22Rv1 (cell line): ENCODE results near the gene ABHD4.

Experiments
- H3K27ac ChIP-seq: fragments of 450-650 bp; 2 replicates; pipeline ENCODE4 v1.5.1; 2017
- ZFX ChIP-seq: fragments of 450-650 bp; IDR thresholded peaks from 2 replicates; pipeline ENCODE4 v1.6.1; 2017; ENCODE audit warnings: antibody characterized with exemption, borderline replicate concordance
- TF ChIP-seq, protein P1 (sequence below): fragments of 450-650 bp; IDR thresholded peaks from 2 replicates; pipeline ENCODE4 v1.5.1; 2017; ENCODE audit warnings: mild to moderate bottlenecking

ABHD4 gene, protein sequence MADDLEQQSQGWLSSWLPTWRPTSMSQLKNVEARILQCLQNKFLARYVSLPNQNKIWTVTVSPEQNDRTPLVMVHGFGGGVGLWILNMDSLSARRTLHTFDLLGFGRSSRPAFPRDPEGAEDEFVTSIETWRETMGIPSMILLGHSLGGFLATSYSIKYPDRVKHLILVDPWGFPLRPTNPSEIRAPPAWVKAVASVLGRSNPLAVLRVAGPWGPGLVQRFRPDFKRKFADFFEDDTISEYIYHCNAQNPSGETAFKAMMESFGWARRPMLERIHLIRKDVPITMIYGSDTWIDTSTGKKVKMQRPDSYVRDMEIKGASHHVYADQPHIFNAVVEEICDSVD

DNA sequence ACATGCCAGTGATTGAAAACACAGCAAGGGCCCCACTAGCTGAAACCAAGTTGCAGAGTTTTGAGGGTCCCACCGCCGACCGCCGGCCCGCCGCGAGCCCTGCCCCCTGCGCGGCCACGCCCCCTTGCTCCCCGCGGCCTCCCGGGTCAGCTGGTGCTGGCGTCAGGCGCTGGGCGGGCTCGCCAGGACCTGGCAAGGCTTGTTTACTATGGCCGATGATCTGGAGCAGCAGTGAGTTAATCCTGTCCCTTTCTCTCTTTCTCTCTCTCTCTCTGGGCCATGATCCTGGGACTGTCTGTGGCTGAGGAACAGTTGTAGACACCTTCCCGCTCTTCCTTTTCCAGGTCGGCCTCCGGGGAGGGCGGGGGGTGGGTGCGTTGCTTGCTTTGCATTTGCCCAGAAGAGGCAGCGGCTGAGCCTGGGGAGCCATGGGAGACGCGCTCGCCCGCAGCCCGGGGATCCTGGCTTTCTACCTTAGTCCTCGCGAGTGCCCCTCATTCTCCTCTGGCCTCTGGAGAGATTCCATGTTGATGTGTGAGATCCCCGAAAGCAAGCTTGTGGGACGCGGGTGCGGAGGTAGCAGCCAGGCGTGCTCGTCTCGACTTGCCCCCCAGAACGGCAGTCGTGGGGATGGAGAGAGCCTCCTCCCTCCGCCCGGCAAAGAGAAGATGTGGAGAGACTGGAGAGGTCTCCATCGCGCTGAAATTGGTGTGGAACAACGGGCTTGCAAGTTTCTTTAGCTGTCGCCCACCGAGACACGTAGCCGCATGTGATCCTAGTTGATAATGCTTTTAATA, at the start of gene ABHD4:
Gene ABHD4 (plus strand): TSS at position 202 of the 797 bp plus-strand sequence. CDS start 7 bp downstream, at position 209.
- H3K27ac ChIP-seq = peak within 1 kb of the TSS; percentile 68
- TF ChIP-seq ZFX = no peak
- TF ChIP-seq, protein P1, sequence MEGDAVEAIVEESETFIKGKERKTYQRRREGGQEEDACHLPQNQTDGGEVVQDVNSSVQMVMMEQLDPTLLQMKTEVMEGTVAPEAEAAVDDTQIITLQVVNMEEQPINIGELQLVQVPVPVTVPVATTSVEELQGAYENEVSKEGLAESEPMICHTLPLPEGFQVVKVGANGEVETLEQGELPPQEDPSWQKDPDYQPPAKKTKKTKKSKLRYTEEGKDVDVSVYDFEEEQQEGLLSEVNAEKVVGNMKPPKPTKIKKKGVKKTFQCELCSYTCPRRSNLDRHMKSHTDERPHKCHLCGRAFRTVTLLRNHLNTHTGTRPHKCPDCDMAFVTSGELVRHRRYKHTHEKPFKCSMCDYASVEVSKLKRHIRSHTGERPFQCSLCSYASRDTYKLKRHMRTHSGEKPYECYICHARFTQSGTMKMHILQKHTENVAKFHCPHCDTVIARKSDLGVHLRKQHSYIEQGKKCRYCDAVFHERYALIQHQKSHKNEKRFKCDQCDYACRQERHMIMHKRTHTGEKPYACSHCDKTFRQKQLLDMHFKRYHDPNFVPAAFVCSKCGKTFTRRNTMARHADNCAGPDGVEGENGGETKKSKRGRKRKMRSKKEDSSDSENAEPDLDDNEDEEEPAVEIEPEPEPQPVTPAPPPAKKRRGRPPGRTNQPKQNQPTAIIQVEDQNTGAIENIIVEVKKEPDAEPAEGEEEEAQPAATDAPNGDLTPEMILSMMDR = no peak

DNA sequence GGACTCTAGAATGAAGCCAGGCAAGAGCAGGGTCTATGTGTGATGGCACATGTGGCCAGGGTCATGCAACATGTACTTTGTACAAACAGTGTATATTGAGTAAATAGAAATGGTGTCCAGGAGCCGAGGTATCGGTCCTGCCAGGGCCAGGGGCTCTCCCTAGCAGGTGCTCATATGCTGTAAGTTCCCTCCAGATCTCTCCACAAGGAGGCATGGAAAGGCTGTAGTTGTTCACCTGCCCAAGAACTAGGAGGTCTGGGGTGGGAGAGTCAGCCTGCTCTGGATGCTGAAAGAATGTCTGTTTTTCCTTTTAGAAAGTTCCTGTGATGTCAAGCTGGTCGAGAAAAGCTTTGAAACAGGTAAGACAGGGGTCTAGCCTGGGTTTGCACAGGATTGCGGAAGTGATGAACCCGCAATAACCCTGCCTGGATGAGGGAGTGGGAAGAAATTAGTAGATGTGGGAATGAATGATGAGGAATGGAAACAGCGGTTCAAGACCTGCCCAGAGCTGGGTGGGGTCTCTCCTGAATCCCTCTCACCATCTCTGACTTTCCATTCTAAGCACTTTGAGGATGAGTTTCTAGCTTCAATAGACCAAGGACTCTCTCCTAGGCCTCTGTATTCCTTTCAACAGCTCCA, 48.7 kb upstream of the ABHD4 start:
- H3K27ac ChIP-seq = no peak overlapping the region
- TF ChIP-seq, protein P1 = no peak
- no peak for TF ChIP-seq ZFX

DNA sequence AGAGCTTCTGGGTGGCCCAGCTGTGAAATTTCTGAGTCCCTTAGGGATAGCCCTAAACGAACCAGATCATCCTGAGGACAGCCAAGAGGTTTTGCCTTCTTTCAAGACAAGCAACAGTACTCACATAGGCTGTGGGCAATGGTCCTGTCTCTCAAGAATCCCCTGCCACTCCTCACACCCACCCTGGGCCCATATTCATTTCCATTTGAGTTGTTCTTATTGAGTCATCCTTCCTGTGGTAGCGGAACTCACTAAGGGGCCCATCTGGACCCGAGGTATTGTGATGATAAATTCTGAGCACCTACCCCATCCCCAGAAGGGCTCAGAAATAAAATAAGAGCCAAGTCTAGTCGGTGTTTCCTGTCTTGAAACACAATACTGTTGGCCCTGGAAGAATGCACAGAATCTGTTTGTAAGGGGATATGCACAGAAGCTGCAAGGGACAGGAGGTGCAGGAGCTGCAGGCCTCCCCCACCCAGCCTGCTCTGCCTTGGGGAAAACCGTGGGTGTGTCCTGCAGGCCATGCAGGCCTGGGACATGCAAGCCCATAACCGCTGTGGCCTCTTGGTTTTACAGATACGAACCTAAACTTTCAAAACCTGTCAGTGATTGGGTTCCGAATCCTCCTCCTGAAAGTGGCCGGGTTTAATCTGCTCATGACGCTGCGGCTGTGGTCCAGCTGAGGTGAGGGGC, 48.0 kb upstream of the ABHD4 start:
- H3K27ac ChIP-seq = no peak overlapping the region
- no peak for TF ChIP-seq ZFX
- TF ChIP-seq, protein P1 = no peak

GRCh38 chr14:22551605-22551997, 46.5 kb upstream of the ABHD4 start:
- H3K27ac ChIP-seq = no peak overlapping the region

DNA sequence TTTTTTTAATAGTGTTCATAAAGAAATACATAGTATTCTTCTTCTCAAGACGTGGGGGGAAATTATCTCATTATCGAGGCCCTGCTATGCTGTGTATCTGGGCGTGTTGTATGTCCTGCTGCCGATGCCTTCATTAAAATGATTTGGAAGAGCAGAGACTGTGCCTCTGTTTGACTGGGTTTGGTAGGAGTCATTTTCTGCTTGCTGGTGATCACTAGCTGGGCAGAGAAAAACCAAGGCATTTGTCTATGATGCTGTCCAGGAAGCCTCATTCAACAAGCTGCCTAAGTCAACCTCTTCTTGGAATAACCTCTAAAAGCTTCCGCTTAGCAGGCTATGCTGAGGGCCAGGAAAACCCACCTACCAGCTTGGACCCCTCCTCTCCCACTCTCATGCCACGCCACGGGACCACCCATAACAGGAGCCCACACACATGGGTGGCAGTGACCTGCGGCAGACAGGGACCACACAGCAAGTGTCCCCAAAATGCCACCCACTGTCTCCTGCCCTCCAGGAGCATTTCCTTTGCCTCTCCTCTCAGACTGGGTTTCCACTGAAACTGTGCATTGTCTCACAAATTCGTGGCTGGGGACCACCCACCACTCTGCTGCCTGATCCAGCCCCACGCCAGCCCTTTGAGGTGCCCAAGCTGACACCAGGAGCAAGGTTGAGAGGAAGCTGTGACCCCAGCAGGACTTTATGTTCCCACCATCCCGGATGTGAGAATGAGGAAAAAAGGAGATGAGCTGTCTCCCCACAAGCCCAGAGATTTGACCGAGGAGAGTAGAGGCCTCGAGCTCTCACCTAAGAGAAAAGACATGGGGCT, 45.9 kb upstream of the ABHD4 start:
- H3K27ac ChIP-seq = no peak overlapping the region
- TF ChIP-seq, protein P1 = no peak
- TF ChIP-seq ZFX = no peak

More at GRCh38 chr14:22551605-22551997, 46.5 kb upstream of the ABHD4 start:
- TF ChIP-seq, protein P1 = no peak
- no peak for TF ChIP-seq ZFX

GRCh38 chr14:22552827-22553076, 45.3 kb upstream of the ABHD4 start:
- TF ChIP-seq, protein P1 = no peak
- no peak for TF ChIP-seq ZFX
- H3K27ac ChIP-seq = no peak overlapping the region
